Measurements from ENCODE around the gene MED20. TPM values are rescaled to one million over a fixed set of nuclear protein-coding genes. Genes with fewer than 3 reads are reported as not detected.

The MED20 gene
- total and polyA plus RNA-seq, 9 donors: 7.2 to 20.0 (median 13.1) TPM

DNA sequence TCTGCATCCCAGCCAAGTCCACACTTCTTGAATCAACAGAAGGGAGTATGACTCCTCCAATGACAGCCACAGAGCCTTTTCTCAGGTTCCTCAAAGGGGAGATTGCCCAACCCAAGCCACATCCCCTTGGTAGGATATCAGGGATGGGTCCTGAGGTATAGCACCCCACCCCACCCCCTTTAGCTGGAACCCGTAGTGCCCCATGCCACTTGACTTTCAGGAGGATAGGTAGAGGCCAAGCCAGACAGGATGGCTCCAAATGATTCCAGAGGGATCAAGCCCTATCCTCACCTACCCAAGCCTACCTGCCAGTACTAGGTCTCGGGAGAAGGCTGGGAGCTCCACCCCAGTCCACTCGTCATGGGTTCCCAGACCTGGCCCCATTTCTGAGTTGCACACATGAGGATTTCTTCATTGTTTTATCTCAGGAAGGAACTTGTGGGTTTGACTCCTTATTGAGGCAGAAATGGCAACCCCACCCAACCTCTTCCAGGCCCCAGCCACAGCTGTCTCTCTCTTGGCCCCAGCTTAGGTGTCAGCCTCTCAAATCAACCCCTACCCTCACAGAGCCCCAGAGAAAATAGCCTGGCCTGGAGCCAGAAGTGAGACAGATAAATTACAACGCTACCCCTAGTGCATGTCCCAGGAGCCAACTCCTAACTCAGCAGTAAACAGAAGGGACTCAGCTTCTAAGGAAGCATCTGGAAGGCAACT, 17.1 kb upstream of the MED20 start:
- intact Hi-C loops (cut with DNase I): loop anchor here in 3 of 4 donors (5.0 to 10.0 kb wide), 3 partner anchors 104 to 153 kb away; partner anchors contain the start of genes PRICKLE4 (in 1 of the 3) and TOMM6 (in 1 of the 3)
- TF ChIP-seq, protein P1, sequence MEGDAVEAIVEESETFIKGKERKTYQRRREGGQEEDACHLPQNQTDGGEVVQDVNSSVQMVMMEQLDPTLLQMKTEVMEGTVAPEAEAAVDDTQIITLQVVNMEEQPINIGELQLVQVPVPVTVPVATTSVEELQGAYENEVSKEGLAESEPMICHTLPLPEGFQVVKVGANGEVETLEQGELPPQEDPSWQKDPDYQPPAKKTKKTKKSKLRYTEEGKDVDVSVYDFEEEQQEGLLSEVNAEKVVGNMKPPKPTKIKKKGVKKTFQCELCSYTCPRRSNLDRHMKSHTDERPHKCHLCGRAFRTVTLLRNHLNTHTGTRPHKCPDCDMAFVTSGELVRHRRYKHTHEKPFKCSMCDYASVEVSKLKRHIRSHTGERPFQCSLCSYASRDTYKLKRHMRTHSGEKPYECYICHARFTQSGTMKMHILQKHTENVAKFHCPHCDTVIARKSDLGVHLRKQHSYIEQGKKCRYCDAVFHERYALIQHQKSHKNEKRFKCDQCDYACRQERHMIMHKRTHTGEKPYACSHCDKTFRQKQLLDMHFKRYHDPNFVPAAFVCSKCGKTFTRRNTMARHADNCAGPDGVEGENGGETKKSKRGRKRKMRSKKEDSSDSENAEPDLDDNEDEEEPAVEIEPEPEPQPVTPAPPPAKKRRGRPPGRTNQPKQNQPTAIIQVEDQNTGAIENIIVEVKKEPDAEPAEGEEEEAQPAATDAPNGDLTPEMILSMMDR (IDR thresholded peaks at IDR 0.05): no peak
- TF ChIP-seq POLR2A (IDR thresholded peaks at IDR 0.05): no peak
- TF ChIP-seq EP300 (IDR thresholded peaks at IDR 0.05): no peak
- Histone ChIP-seq H3K4me3 (no peak overlapping the region), H3K9me3 (no peaks in the 10 kb centered on the region), H3K36me3 (no peaks in the 10 kb centered on the region), H3K27ac (peak overlapping the region in 1 of 2 donors; percentile 9), H3K4me1 (ENCODE audit: insufficient read depth) (peaks cover 10% of the 10 kb centered on the region), H3K27me3 (no peaks in the 10 kb centered on the region)
- 66 to 87% (median 70%) methylated on average over 4 of the region's 4 CpGs for WGBS, 3 donors
- DNase-seq: peak in 2 of 5 donors; percentile 19 to 27

DNA sequence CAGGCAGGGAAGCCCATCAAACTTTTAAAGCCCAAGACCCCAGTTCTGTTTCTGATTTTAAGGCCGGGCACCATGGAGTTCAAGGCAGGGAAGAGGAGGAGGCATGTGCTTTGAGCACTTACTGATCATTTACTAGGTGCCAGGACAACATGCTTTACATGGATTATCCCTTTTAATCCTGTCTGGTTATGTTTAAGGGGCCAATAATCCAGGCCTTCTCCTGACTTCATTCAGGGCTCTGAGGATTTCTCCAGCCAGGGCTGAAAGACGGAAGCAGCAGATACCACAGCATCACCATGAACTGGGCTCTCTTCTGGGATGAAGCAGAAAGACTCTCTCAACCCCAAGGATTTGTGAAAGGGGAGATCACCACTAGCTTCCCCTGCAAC, 16.5 kb upstream of the MED20 start:
- H3K4me1 ChIP-seq (ENCODE audit: insufficient read depth): peaks cover 10% of the 10 kb centered on the region

DNA sequence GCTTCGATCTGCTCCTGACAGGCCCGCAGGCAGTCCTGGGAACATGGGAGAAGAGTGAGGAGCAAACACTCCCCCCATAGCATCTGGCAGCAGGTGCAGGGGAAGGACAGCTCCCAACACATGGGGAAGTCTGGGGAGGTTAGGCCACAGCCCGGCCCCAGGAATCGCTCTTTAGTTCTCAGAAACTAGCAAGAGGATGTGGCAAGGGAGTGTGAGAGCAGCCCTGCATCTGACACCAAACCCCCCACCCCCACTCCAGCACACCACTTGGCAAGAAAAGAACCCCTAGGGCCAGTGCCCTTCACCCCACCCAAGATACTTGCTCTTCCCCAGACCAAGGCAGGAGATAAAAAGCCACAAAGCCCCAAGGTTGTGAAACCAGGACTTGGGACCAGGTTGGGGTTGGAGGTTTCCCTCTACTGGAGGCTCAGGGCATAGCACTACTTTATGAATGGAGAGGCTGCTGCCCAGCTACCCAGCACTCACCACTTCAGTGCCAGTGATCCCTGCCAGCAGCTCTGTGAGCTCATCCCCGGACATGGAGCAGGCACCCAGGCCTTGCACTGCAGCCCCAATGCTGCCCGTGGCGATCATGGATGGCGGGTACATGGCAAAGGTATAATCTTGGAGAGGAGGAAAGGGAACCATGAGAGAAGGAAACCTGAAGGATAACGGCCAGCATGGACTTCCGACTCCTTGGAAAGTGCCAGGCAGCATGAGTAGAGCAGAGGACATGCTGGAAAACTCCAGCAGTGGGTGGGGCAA, 15.3 kb upstream of the MED20 start:
- WGBS, 3 donors: 47 to 51% (median 50%) methylated on average over 10 of the region's 10 CpGs

More for the DNA sequence above, 16.5 kb upstream of the MED20 start:
- Histone ChIP-seq H3K4me3 (no peak overlapping the region), H3K27me3 (no peaks in the 10 kb centered on the region), H3K27ac (no peak overlapping the region), H3K9me3 (no peaks in the 10 kb centered on the region), H3K36me3 (no peaks in the 10 kb centered on the region)
- intact Hi-C loops (cut with DNase I): loop anchor here in 3 of 4 donors (5.0 to 10.0 kb wide), 3 partner anchors 105 to 153 kb away; partner anchors contain the start of genes PRICKLE4 (in 1 of the 3) and TOMM6 (in 1 of the 3)
- 75 to 92% (median 87%) methylated on average over 2 of the region's 2 CpGs for WGBS, 3 donors
- no peak for DNase-seq
- TF ChIP-seq, protein P1 (IDR thresholded peaks at IDR 0.05): no peak
- no peak for TF ChIP-seq EP300 (IDR thresholded peaks at IDR 0.05)
- TF ChIP-seq POLR2A (IDR thresholded peaks at IDR 0.05): no peak

DNA sequence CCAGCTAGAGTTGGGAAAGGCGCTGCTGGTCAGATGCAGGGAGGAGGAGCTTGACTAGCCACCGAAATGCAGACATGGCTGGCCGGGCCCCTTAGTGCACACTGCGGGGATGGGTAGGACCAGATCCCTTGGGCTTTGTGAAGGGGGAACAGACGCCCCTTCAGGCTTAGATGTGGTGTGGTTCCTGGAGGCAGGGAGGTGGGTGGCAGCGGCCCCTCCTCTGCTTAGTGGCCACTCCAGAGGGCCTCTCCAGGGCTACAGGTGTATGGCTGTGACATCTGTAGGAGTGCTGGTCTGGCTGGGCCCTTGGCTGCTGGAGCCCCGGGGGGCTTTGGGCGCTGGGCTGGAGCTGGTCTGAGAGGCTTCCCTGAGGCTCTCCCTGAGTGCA, 14.7 kb upstream of the MED20 start:
- no peak overlapping the region for H3K27ac ChIP-seq
- no peak for DNase-seq
- no peaks in the 10 kb centered on the region for H3K27me3 ChIP-seq
- intact Hi-C loops (cut with DNase I): loop anchor here in 3 of 4 donors (5.0 to 10.0 kb wide), 3 partner anchors 107 to 151 kb away; partner anchors contain the start of genes PRICKLE4 (in 1 of the 3) and TOMM6 (in 1 of the 3)
- TF ChIP-seq EP300 (IDR thresholded peaks at IDR 0.05): no peak
- no peak for TF ChIP-seq POLR2A (IDR thresholded peaks at IDR 0.05)
- TF ChIP-seq, protein P1 (IDR thresholded peaks at IDR 0.05): no peak
- 68 to 80% (median 78%) methylated on average over 8 of the region's 8 CpGs for WGBS, 3 donors
- peaks cover 10% of the 10 kb centered on the region for H3K4me1 ChIP-seq (ENCODE audit: insufficient read depth)
- no peaks in the 10 kb centered on the region for H3K36me3 ChIP-seq
- H3K9me3 ChIP-seq: no peaks in the 10 kb centered on the region
- no peak overlapping the region for H3K4me3 ChIP-seq

More for the DNA sequence above, 15.3 kb upstream of the MED20 start:
- intact Hi-C loops (cut with DNase I): loop anchor here in 3 of 4 donors (5.0 to 10.0 kb wide), 3 partner anchors 106 to 151 kb away; partner anchors contain the start of genes PRICKLE4 (in 1 of the 3) and TOMM6 (in 1 of the 3)
- DNase-seq: peak in 4 of 5 donors; percentile 34 to 62 (median 49)
- H3K36me3 ChIP-seq: no peaks in the 10 kb centered on the region
- no peaks in the 10 kb centered on the region for H3K9me3 ChIP-seq
- no peak overlapping the region for H3K4me3 ChIP-seq
- H3K27ac ChIP-seq: no peak overlapping the region
- TF ChIP-seq, protein P1 (IDR thresholded peaks at IDR 0.05): peak; percentile 34 to 56 (median 46)
- no peak for TF ChIP-seq POLR2A (IDR thresholded peaks at IDR 0.05)
- H3K4me1 ChIP-seq (ENCODE audit: insufficient read depth): peaks cover 10% of the 10 kb centered on the region
- H3K27me3 ChIP-seq: no peaks in the 10 kb centered on the region
